ENCODE data around the gene LAMB4. TPM values are rescaled to one million over a fixed set of nuclear protein-coding genes. Genes with fewer than 3 reads are reported as not detected.

The LAMB4 gene
- total RNA-seq, 1 donor from 2014 or later = not detected

DNA sequence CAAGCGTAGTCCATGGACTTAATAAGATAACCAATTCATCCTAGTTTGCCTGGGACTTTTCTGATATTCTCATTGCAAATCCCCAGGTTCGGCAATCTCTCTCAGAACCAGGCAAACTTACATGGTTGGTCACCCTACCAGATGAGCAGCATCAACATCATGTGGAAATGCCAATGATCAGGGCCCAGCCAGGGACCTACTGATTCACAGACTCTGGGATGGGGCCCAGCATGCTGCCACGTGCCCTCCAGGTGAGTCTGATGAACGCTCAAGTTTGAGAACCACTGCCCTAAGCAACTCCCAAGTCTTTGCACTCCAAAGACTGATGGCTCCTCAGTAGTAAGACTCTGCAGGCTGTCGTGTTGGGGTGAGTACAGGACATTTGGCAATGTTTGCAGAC, 2.7 kb downstream of the LAMB4 start:
- Histone ChIP-seq H3K27me3 (no peaks in the 10 kb centered on the region), H3K4me3 (no peak overlapping the region), H3K36me3 (no peaks in the 10 kb centered on the region), H3K4me1 (no peaks in the 10 kb centered on the region), H3K27ac (no peak overlapping the region), H3K9me3 (no peaks in the 10 kb centered on the region)
- TF ChIP-seq, protein P1, sequence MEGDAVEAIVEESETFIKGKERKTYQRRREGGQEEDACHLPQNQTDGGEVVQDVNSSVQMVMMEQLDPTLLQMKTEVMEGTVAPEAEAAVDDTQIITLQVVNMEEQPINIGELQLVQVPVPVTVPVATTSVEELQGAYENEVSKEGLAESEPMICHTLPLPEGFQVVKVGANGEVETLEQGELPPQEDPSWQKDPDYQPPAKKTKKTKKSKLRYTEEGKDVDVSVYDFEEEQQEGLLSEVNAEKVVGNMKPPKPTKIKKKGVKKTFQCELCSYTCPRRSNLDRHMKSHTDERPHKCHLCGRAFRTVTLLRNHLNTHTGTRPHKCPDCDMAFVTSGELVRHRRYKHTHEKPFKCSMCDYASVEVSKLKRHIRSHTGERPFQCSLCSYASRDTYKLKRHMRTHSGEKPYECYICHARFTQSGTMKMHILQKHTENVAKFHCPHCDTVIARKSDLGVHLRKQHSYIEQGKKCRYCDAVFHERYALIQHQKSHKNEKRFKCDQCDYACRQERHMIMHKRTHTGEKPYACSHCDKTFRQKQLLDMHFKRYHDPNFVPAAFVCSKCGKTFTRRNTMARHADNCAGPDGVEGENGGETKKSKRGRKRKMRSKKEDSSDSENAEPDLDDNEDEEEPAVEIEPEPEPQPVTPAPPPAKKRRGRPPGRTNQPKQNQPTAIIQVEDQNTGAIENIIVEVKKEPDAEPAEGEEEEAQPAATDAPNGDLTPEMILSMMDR (IDR thresholded peaks at IDR 0.05) = no peak
- no peak for DNase-seq (ENCODE audit: low spot score in 2 of 2)
- intact Hi-C loops (cut with DNase I) = no loop called here

DNA sequence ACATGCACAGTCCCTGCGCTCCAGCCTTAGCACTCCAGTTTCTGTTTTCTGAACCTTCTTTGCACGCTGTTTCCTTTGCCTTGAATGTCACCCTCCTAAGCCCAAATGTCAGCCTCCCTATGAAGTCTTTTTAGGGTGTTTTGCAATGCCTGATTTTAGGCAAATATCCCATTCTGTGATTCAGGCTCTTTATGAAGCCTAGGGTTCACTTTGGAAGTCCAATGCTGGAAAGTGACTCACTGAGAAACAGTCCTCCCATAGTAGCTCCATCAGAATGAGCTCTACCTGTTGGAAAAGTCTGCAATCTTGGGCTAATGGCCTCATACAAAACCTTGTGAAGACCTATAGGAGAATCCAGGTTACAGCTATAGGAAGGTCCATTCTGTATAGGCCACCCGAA, 5.3 kb downstream of the LAMB4 start:
- intact Hi-C loops (cut with DNase I) = no loop called here
- TF ChIP-seq, protein P1 (IDR thresholded peaks at IDR 0.05) = no peak

DNA sequence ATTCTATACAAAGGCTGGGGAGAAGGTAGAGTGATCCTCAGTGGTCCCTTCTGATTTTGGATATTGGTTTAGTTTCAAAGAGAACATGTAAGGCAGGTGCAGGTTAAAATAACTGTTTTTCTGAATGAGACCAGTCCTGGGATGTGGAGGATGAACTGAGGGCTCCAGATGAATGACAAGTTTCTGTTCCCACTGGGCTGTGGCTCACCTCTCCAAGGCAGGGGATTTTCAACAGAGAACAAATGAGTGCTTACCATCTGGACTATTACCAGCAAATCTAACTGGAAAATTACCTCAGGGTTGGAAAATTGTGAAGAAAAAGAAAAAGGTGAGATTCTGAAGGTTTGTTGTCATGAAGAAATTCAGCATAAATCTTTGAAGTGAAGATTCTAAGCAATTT, 8.0 kb downstream of the LAMB4 start:
- TF ChIP-seq, protein P1 (IDR thresholded peaks at IDR 0.05) = no peak
- Histone ChIP-seq H3K27me3 (no peaks in the 10 kb centered on the region), H3K4me3 (no peak overlapping the region), H3K27ac (no peak overlapping the region), H3K4me1 (no peaks in the 10 kb centered on the region), H3K9me3 (no peaks in the 10 kb centered on the region), H3K36me3 (no peaks in the 10 kb centered on the region)
- no peak for DNase-seq (ENCODE audit: low spot score in 2 of 2)
- intact Hi-C loops (cut with DNase I) = no loop called here

More for the DNA sequence above, 5.3 kb downstream of the LAMB4 start:
- Histone ChIP-seq H3K27me3 (no peaks in the 10 kb centered on the region), H3K36me3 (no peaks in the 10 kb centered on the region), H3K27ac (no peak overlapping the region), H3K4me1 (no peaks in the 10 kb centered on the region), H3K4me3 (no peak overlapping the region), H3K9me3 (no peaks in the 10 kb centered on the region)
- no peak for DNase-seq (ENCODE audit: low spot score in 2 of 2)

DNA sequence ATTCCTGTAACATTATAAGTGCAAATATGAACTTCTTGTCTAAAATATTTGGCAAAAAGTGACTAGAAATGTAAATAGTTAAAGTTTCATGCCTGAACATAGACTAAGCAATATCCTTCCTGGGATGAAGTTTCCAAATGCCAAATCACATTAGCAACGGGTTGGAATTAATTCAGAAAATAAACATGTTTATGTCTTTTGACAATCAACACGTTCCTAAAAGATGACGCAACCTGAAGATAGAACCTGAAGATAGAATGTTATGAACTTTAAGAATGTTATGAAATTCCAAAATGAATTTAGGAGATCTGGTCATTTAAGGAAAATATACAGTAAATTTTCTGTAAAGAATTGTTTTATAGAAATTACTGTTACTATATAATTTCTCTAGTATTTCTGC, 9.2 kb downstream of the LAMB4 start:
- TF ChIP-seq, protein P1 (IDR thresholded peaks at IDR 0.05) = no peak
- no peak overlapping the region for H3K4me3 ChIP-seq
- no peak overlapping the region for H3K27ac ChIP-seq
- DNase-seq (ENCODE audit: low spot score in 2 of 2) = no peak
- intact Hi-C loops (cut with DNase I) = no loop called here
- no peaks in the 10 kb centered on the region for H3K36me3 ChIP-seq
- no peaks in the 10 kb centered on the region for H3K27me3 ChIP-seq
- no peaks in the 10 kb centered on the region for H3K9me3 ChIP-seq
- no peaks in the 10 kb centered on the region for H3K4me1 ChIP-seq

DNA sequence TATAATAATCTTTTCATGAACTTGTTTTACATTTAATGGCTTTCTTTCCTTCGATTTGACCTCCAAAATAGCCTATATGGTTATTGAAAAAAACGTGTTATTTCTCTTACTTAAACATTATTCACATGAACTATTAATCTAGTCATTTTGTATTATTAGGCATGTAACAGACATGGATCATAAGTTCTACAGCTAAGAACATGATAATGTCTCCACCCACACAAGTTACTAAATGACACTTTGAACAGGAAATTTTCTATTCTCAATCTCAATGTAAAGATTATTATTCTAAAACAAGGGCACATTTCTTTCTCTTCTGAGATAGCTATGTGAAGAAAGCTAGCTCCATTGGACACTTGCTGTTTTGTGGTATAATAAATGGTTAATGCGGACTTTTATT, 10.0 kb downstream of the LAMB4 start:
- Histone ChIP-seq H3K4me1 (no peaks in the 10 kb centered on the region), H3K27ac (no peak overlapping the region), H3K27me3 (no peaks in the 10 kb centered on the region), H3K9me3 (no peaks in the 10 kb centered on the region), H3K4me3 (no peak overlapping the region), H3K36me3 (no peaks in the 10 kb centered on the region)
- no peak for DNase-seq (ENCODE audit: low spot score in 2 of 2)
- intact Hi-C loops (cut with DNase I) = no loop called here
- TF ChIP-seq, protein P1 (IDR thresholded peaks at IDR 0.05) = no peak

DNA sequence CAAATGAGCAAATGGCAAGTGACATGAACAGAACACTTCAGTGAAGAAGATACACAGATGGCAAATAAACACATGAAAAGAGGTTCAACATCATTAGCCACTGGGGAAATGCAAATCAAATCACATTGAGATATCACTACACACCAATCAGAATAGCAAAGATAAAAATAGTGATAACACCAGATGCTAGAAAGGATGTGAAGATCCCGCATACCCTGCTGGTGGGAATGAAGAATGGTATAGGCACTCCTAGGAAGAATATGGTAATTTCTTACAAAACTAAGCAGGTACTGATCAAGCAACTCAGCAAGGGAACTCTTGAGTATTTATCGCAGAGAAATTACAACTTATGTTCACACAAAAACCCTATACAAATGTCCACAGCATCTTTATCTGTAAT, 11.2 kb downstream of the LAMB4 start:
- Histone ChIP-seq H3K4me3 (no peak overlapping the region), H3K9me3 (no peaks in the 10 kb centered on the region), H3K4me1 (no peaks in the 10 kb centered on the region), H3K36me3 (no peaks in the 10 kb centered on the region), H3K27me3 (no peaks in the 10 kb centered on the region), H3K27ac (no peak overlapping the region)
- TF ChIP-seq, protein P1 (IDR thresholded peaks at IDR 0.05) = no peak
- intact Hi-C loops (cut with DNase I) = no loop called here
- DNase-seq (ENCODE audit: low spot score in 2 of 2) = no peak
